HUDEP-2 (cell line): ENCODE data around the gene TBCD.

Source experiments
- DNase-seq, 76 experiments: peaks; one replicate each; lab custom pipeline; 2025; ENCODE audit not compliant: unreplicated experiment in 76 of 76; lab: John Stamatoyannopoulos, UW

TBCD gene

GRCh38 chr17:82805823-82806222 is 54.0 kb downstream of the TBCD start:
- no peak for DNase-seq

DNA sequence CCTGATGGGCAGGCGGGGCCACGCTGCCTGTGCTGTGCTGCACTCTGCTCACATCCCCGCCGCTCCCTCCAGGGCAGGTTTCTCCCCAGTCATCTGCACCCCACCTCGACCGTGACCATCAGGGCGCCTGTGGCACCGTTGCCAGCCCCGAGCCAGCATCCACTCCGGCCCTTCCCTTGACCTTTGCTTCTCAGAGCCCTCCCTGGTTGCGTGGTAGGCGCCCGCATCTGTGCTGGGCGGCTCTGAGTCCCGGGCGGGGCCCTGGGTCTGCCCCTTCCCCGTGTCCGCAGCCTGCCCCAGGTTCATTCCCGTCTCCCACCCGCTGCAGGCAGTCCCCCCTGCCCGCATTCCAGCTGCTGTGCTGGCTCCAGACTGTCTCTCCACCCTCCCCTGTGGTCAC is 54.8 kb downstream of the TBCD start:
- DNase-seq, result no peak

- DNase-seq, result no peak
Measured at GRCh38 chr17:82807101-82807500, 55.2 kb downstream of the TBCD start.

- DNase-seq, result no peak
Measured at GRCh38 chr17:82807562-82807961, 55.7 kb downstream of the TBCD start.

DNA sequence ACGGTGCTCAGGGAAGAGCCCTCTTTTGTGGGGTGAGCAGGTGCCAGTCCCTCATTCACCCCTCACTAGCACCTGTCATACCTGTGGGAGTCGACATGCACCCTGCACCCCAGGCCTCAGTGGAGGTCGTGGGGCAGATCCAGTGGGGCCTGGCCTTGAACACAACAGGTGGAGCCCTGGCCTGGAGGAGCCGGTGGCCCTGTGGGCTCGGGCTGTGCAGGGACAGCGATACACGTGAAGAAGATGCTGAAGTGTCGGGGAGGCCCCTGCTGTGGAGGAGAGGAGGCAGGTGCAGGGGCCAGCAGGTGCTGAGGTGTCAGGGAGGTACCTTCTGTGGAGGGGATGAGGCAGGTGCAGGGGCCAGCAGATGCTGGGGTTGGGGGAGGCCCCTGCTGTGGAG is 56.1 kb downstream of the TBCD start:
- no peak for DNase-seq

- DNase-seq, result no peak
Measured at GRCh38 chr17:82808921-82809905, 57.3 kb downstream of the TBCD start.

DNA sequence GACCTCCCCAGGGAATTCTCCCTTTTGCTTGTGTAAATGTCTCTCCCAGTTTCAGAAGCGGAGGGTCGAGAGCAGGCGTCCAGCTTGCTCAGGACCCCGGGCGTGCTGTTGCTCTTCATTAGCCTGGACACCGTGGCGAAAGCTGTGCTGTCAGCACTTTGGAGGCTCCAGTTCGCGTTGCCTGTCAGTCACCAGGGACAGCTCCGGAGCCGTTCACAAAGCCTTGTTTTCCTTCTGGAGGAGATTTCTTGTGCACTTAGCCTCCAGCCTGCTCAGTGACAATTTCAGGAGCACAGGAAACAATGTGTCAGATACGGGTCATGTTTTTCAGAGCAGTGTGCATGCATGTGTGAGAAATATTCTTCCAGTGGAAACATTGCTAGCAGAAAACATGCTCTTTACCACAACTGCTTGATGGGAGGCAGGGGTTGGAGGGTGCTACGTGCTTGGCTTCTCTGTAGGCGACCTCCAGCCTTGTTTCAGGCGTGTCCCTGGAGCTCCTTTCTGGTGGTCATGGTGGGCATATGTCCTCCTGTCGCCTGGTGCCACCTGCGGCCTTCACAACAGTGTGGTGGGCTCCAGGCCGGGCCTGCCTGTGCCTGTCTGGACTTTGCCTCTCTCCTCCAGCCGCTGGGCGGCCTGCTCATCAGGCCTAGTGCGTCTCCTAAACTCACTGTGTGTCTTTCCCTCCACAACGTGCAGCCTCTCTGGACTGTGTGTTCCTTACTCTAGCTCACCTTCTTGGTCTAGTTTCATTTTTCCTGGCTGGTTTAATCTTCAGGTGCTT is 59.0 kb downstream of the TBCD start:
- DNase-seq, result no peak

GRCh38 chr17:82812058-82812457 is 60.2 kb downstream of the TBCD start:
- DNase-seq, result no peak

DNA sequence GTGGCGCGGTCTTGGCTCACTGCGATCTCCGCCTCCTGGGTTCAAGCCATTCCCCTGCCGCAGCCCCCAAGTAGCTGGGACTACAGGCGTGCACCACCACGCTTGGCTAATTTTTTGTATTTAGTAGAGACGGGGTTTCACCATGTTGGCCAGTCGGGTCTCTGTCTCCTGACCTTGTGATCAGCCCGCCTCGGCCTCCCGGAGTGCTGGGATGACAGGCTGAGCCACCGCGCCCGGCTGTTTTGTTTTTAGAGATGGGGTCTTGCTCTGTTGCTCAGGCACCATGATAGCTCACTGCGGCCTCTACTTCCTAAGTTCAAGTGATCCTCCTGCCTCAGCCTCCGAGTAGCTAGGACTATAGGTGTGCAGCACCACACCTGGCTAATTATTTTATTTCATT is 60.7 kb downstream of the TBCD start:
- no peak for DNase-seq

DNA sequence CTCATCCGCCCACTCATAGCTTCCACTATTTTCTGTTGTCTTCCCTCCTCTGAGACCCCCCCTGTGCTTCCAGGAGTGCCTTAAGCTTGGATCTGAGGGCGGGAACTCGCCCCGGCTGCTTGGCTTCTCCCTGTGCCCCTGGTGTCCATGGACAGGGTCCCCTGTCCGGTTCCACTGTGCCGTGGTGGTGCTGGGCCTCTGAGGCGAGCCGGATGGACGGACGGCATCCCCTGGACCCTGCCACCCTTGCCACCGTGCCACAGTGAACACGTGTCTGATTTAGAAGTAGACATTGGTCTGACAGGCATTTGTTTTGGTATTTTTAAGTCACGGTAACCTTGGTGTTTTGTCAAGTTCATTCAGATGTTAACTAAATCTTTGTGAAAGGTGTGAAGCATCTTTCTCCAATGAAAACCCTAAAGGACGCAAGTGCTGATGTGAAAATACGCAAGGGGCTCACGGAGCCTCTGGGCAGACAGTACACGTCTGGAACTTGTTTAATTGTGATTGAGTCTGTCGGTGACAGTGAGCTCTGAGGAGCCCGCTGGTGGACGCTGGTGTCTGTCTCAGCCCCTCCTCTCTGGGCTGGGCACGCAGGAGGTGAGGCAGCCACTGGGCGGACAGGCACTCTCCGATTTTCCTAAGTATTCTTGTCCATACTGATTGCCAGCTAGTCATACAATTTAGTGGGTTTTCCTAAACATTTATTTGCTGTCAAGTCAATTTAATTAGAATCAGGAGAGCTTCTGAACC is 61.6 kb downstream of the TBCD start:
- DNase-seq, result no peak

GRCh38 chr17:82814834-82815233 is 63.0 kb downstream of the TBCD start:
- DNase-seq, result no peak

- DNase-seq, result no peak
Measured at GRCh38 chr17:82815354-82815753, 63.5 kb downstream of the TBCD start.

GRCh38 chr17:82815790-82816305 is 64.0 kb downstream of the TBCD start:
- DNase-seq, result no peak

GRCh38 chr17:82816358-82816757 is 64.5 kb downstream of the TBCD start:
- no peak for DNase-seq

DNA sequence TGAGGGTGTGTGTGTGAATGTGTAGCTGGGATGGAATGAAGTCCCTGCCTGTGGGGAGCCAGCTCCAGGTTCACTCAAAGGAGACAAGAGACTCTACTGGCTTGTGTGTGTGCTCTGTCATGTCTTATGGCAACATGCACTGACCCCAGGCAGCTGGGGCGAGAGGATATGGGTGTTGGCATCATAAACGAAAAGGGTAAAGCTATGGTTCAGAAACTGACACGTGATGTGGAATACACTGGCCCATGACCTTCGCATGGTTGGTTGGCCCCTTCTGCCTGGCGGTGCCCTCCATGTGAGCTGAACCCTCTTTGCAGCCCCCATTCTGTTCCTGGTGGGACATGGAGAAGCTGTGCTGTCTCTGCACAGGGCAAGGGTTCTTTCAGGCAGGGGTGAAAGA is 66.1 kb downstream of the TBCD start:
- DNase-seq, result no peak

GRCh38 chr17:82820278-82821251 is 68.7 kb downstream of the TBCD start:
- no peak for DNase-seq

GRCh38 chr17:82821554-82821953 is 69.7 kb downstream of the TBCD start:
- DNase-seq, result no peak

- no peak for DNase-seq
Measured at GRCh38 chr17:82822281-82822680, 70.4 kb downstream of the TBCD start.

DNA sequence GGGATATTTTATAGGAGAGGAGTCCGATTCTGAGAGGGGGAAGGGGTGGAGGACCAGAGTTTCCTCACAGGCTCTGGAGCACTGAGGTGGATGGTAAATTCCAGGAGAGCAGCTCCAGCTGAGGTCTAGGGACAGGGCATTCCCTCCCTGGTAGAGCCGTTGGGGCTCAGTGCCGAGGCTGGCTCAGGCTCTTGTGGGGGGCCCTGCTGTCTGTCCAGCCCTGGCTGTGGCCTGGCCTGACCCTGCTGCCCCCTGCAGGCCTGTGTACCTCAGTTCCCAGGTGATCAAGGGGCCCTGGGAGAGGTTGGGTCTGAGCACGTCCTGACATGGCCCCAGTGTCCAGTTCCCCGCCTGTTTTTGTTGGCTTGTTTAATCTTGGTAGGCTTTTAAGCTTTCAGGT is 71.1 kb downstream of the TBCD start:
- no peak for DNase-seq
